ENCODE data around the gene GOLGA6L2.
"Not testable (repeated sequence)": the region's sequence is repeated elsewhere in the genome, so short reads cannot be mapped to it uniquely, and the experiment has no call there.

Gene GOLGA6L2

GRCh38 chr15:23438816-23439466 is 8.1 kb downstream of the GOLGA6L2 start:
- H3K36me3 Mint-ChIP-seq (ENCODE audit: low read depth) = no peaks in the 10 kb centered on the region
- no peaks in the 10 kb centered on the region for H3K9me3 Mint-ChIP-seq
- no peak overlapping the region for H3K4me3 Mint-ChIP-seq
- no peak overlapping the region for H3K27ac Mint-ChIP-seq
- H3K27me3 Mint-ChIP-seq = no peaks in the 10 kb centered on the region
- H3K4me1 Mint-ChIP-seq (ENCODE audit: low read depth) = no peaks in the 10 kb centered on the region

GRCh38 chr15:23437673-23438072 is 9.4 kb downstream of the GOLGA6L2 start:
- Mint-ChIP-seq H3K9me3 (no peaks in the 10 kb centered on the region), H3K27ac (no peak overlapping the region), H3K27me3 (no peaks in the 10 kb centered on the region), H3K4me3 (no peak overlapping the region), H3K4me1 (ENCODE audit: low read depth) (no peaks in the 10 kb centered on the region), H3K36me3 (ENCODE audit: low read depth) (no peaks in the 10 kb centered on the region)

- H3K36me3 Mint-ChIP-seq (ENCODE audit: low read depth) = no peaks in the 10 kb centered on the region
- H3K4me1 Mint-ChIP-seq (ENCODE audit: low read depth) = no peaks in the 10 kb centered on the region
- H3K27ac Mint-ChIP-seq = no peak overlapping the region
- H3K9me3 Mint-ChIP-seq = no peaks in the 10 kb centered on the region
- H3K27me3 Mint-ChIP-seq = no peaks in the 10 kb centered on the region
- no peak overlapping the region for H3K4me3 Mint-ChIP-seq
Observed at GRCh38 chr15:23437146-23437545, 9.9 kb downstream of the GOLGA6L2 start.

- no peak overlapping the region for H3K4me3 Mint-ChIP-seq
- no peaks in the 10 kb centered on the region for H3K4me1 Mint-ChIP-seq (ENCODE audit: low read depth)
- no peaks in the 10 kb centered on the region for H3K27me3 Mint-ChIP-seq
- H3K36me3 Mint-ChIP-seq (ENCODE audit: low read depth) = no peaks in the 10 kb centered on the region
- no peaks in the 10 kb centered on the region for H3K9me3 Mint-ChIP-seq
- no peak overlapping the region for H3K27ac Mint-ChIP-seq
Observed at GRCh38 chr15:23436421-23436820, 10.6 kb downstream of the GOLGA6L2 start.

DNA sequence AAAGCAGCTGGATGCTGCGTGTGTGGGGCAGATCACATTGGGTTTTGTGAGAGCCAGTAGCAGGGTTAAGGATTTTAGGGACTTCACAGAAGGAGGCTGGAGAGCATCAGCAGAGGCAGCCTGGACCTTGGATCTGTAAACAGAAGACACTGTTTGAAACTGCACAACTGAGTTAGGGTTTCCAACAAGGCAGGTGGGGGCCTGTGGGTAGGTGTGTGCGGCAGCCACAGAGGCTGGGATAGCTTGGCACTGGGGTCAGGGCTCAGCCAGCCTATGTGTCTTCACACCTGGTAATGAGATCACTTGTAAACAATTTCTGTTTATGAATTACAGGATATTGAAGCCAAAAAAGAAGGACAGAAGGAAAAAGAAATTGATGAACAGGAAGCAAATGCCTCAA is 12.3 kb downstream of the GOLGA6L2 start:
- H3K4me1 Mint-ChIP-seq (ENCODE audit: low read depth); H3K4me3 Mint-ChIP-seq; H3K36me3 Mint-ChIP-seq (ENCODE audit: low read depth); H3K27ac Mint-ChIP-seq; H3K9me3 Mint-ChIP-seq; H3K27me3 Mint-ChIP-seq: not testable (repeated sequence)

DNA sequence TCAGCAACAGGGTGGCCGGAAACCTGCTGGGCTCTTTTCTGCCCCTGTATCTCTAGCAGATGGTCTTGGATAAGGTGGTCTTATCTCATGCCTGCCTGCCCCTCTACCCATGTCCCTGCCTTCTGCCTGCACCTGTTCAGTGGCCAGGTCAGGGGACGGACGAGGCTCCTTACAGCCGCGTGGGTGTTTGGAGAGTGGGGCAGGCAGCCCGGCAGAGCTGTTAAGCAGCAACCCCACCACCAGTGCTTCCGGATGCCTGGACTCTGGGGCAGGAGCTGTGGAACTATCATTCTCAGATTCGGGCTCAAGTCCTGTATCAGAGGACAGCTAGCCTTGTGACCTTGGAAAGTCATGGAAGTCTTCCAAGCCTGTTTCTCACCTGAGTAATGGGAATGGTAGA is 21.7 kb downstream of the GOLGA6L2 start:
- H3K4me3 Mint-ChIP-seq; H3K4me1 Mint-ChIP-seq (ENCODE audit: low read depth); H3K27ac Mint-ChIP-seq; H3K27me3 Mint-ChIP-seq; H3K36me3 Mint-ChIP-seq (ENCODE audit: low read depth); H3K9me3 Mint-ChIP-seq: not testable (repeated sequence)

DNA sequence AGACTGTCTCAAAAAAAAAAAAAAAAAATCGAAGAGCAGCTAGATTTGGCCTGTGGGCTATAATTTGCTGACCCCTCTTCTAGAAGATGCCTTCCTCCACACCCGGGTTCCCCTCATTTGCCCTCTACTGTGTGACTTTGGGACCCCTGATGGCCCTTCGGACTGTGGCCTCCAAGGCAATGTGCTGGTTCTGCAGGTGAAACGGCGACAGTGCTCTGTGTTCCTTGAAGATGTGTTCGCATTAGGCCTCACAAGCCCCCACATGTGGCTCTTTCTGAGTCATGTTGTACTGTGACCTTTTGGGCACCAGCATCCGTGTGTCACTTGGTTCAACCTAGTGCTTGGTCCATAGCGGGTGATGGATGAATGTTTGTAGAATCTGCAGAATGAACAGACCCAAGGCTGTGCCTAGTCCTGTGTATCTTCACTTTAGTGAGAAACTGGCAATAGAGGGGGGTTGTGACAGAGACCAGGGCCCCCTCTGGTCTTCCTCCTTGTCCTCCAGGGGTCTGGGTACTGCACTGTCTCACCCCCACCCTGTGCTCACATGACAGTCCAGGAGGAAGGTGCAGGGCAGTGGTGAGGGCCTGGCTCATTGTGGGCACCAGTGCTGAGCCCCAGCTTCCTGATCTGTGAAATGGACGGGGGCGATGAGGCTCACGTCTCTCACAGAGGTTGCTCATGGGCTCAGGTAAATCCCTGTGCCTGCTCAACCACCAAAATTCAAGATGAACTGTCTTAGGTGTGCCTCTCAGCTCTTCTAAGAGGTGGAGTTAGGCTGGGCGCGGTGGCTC is 22.7 kb downstream of the GOLGA6L2 start:
- no peaks in the 10 kb centered on the region for H3K4me1 Mint-ChIP-seq (ENCODE audit: low read depth)
- H3K36me3 Mint-ChIP-seq (ENCODE audit: low read depth) = no peaks in the 10 kb centered on the region
- H3K27ac Mint-ChIP-seq = no peak overlapping the region
- no peaks in the 10 kb centered on the region for H3K9me3 Mint-ChIP-seq
- no peaks in the 10 kb centered on the region for H3K27me3 Mint-ChIP-seq
- no peak overlapping the region for H3K4me3 Mint-ChIP-seq

- no peak overlapping the region for H3K27ac Mint-ChIP-seq
- H3K9me3 Mint-ChIP-seq = no peaks in the 10 kb centered on the region
- H3K27me3 Mint-ChIP-seq = no peaks in the 10 kb centered on the region
- H3K4me3 Mint-ChIP-seq = no peak overlapping the region
- H3K36me3 Mint-ChIP-seq (ENCODE audit: low read depth) = no peaks in the 10 kb centered on the region
- no peaks in the 10 kb centered on the region for H3K4me1 Mint-ChIP-seq (ENCODE audit: low read depth)
Observed at GRCh38 chr15:23422946-23423708, 23.9 kb downstream of the GOLGA6L2 start.

DNA sequence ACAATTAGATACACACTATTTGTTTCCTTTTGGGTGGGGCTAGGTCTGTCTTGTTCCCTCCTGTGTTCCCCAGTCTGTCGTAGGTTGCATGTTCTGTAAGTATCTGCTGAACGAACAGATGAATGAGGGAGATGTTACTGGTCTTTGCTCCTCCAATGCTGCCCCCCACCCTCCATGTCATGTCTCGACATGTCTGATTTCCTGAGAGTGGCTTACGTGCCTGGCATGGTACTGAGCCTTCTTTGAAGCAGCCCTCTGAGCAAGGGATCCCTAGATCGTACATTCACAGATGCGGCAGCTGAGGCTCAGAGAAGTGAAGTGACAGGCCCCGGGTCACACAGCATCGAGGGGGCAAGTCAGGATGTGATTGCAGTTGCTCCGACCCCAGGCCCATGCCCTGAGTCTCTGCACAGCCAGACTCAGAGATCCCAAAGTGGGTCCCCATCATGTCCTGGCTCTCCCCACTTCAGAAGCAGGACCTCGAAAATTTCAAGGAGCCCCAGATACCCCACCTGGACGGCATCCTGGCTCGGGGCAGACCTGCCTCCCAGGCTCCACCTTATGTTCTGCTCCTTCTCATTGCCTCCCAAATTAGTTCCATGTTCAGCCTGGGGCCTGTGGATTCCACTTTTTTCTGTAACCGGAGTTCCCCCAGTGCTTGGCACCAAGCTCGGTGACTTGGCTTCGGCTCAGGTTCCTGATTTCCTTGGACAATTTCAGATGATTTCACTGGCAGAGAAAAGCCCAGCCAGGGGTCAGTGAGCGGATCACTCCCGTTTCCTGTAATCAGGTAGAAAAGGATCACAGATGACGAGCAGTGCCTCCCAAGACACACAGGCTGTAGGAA is 24.7 kb downstream of the GOLGA6L2 start:
- no peaks in the 10 kb centered on the region for H3K4me1 Mint-ChIP-seq (ENCODE audit: low read depth)
- H3K27ac Mint-ChIP-seq = no peak overlapping the region
- H3K4me3 Mint-ChIP-seq = no peak overlapping the region
- no peaks in the 10 kb centered on the region for H3K27me3 Mint-ChIP-seq
- no peaks in the 10 kb centered on the region for H3K9me3 Mint-ChIP-seq
- no peaks in the 10 kb centered on the region for H3K36me3 Mint-ChIP-seq (ENCODE audit: low read depth)

DNA sequence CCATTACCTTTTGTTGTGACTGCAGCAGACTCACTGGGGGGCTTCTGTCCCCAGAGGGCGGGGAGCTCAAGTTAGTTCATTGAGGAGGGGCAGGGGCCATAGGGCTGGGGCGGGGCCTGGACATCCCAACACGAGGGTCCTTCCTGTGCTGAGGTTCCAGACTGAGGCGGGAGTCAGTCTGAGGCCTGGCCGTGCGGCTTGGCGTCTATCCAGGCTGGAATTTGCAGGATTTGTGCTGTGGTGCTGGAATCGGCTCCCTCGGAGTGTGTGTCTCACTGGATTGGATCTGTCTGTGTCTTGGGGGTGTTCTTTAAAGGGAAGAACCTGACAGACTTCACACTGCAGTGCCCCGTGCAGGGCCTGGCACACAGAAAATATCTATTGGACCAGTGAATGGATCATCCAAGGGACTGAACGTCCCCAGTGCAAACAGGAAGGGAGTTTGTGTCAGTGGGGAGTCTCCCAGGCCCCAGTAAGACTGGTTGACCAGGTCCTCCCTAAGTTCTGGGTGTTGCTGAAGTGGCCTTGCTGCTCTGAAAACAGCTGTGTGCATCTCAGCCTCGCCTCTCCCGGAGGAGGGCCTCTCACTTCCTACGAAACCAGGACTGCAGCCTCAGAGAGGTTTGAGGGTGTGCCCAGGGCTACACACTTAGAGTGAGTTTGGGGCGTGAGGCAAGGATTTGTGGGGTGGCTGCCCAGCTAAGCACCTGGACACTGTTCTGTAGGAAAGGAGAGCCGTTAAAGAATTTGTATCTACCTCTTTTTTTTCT is 26.1 kb downstream of the GOLGA6L2 start:
- Mint-ChIP-seq H3K4me1 (ENCODE audit: low read depth) (no peaks in the 10 kb centered on the region), H3K4me3 (no peak overlapping the region), H3K36me3 (ENCODE audit: low read depth) (no peaks in the 10 kb centered on the region)

GRCh38 chr15:23416349-23417276 is 30.4 kb downstream of the GOLGA6L2 start:
- no peaks in the 10 kb centered on the region for H3K27me3 Mint-ChIP-seq
- no peaks in the 10 kb centered on the region for H3K9me3 Mint-ChIP-seq
- no peaks in the 10 kb centered on the region for H3K4me1 Mint-ChIP-seq (ENCODE audit: low read depth)
- H3K27ac Mint-ChIP-seq = no peak overlapping the region
- no peaks in the 10 kb centered on the region for H3K36me3 Mint-ChIP-seq (ENCODE audit: low read depth)
- H3K4me3 Mint-ChIP-seq = no peak overlapping the region

More for the DNA sequence above, 26.1 kb downstream of the GOLGA6L2 start:
- no peak overlapping the region for H3K27ac Mint-ChIP-seq
- H3K27me3 Mint-ChIP-seq = no peaks in the 10 kb centered on the region
- no peaks in the 10 kb centered on the region for H3K9me3 Mint-ChIP-seq

- not testable (repeated sequence) for H3K27me3 Mint-ChIP-seq; H3K9me3 Mint-ChIP-seq; H3K27ac Mint-ChIP-seq; H3K4me3 Mint-ChIP-seq; H3K4me1 Mint-ChIP-seq (ENCODE audit: low read depth); H3K36me3 Mint-ChIP-seq (ENCODE audit: low read depth)
Observed at GRCh38 chr15:23415866-23416265, 31.2 kb downstream of the GOLGA6L2 start.

DNA sequence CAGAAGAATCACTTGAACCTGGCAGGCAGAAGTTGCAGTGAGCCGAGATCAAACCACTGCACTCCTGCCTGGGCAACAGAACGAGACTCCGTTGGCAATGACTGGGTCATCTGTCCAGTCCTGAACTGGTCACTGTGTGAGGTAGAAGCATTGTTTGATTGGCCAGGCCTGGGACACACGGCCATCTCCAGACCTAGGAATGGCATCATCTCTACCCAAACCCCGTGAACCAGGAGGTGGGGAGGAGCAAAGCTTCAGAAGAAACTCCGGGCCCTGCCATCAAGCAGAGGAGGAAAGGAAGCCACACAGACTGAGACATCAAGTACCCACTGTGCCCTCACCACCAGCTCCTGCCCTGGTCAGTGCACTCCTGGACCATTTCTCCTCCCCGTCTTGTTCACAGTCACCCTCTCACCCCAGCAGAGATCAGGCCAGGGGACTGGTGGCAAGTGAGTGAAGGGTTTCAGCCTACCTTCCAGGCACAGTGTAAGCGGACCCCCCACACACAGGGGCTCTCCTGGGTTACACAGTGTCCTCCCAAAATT is 31.6 kb downstream of the GOLGA6L2 start:
- no peaks in the 10 kb centered on the region for H3K4me1 Mint-ChIP-seq (ENCODE audit: low read depth)
- H3K4me3 Mint-ChIP-seq = no peak overlapping the region
- no peak overlapping the region for H3K27ac Mint-ChIP-seq
- H3K27me3 Mint-ChIP-seq = no peaks in the 10 kb centered on the region
- no peaks in the 10 kb centered on the region for H3K9me3 Mint-ChIP-seq
- H3K36me3 Mint-ChIP-seq (ENCODE audit: low read depth) = no peaks in the 10 kb centered on the region

Data from stimulated activated naive CD8-positive, alpha-beta T cell treated with anti-CD3 and anti-CD28 coated beads, Interleukin-15, Interleukin-2, amounts not matched to agents 100 ng/mL and 50 ng/mL, for 24 hours (primary cell).